A549 (cell line): ENCODE results near the gene YIPF3. TPM values are rescaled to one million over a fixed set of nuclear protein-coding genes. Genes with fewer than 3 reads are reported as not detected.

Source experiments
- ATAC-seq, 2 experiments: fragments of 200-7000 bp in 1 of 2; fragments of >200 bp in 1 of 2; cut with Nextera tagmentation in 1 of 2; cut with Tn5 transposase in 1 of 2; 3 replicates each; pipeline versions ENCODE4 v1.8.0 to v1.9.1; 2018 to 2020; ENCODE audit warnings: mild to moderate bottlenecking in 1 of 2, moderate library complexity in 1 of 2
- CTCF ChIA-PET: fragments of 300-600 bp; sonication (Branson Sonifier 250); formaldehyde crosslinking; extraction: SDS; loops from one replicate; lab custom pipeline; 2021; ENCODE audit warnings: antibody characterized with exemption, inconsistent platforms; lab: Yijun Ruan, JAX
- POLR2A ChIA-PET: fragments of 350-600 bp; formaldehyde crosslinking; extraction: SDS; loops from one replicate; lab custom pipeline; 2021; ENCODE audit warnings: antibody characterized with exemption, inconsistent platforms; lab: Yijun Ruan, JAX
- DNase-seq, 2 experiments: peaks; one replicate each; pipeline versions ENCODE4 v3.0.0 to v3.0.0-alpha.2; 2011 to 2016; ENCODE audit warnings: low read depth in 1 of 2, low spot score in 1 of 2
- FAIRE-seq: peaks from 2 replicates; lab custom pipeline; 2011; peaks lifted over from hg19 to GRCh38; lab: Jason Lieb, UNC
- H3K27ac ChIP-seq, 2 experiments: fragments of >200 bp; sonication (Bioruptor Twin); formaldehyde crosslinking; 3 replicates each; pipeline ENCODE4 v1.5.1; 2016 to 2017
- H3K4me1 ChIP-seq: fragments of >200 bp; sonication (Bioruptor Twin); formaldehyde crosslinking; 3 replicates; pipeline ENCODE4 v1.6.1; 2016
- H3K4me2 ChIP-seq: fragments of >200 bp; sonication (Bioruptor Twin); formaldehyde crosslinking; 3 replicates; pipeline ENCODE4 v1.6.1; 2016
- H3K4me3 ChIP-seq: fragments of >200 bp; sonication (Bioruptor Twin); formaldehyde crosslinking; 3 replicates; pipeline ENCODE4 v1.5.1; 2016
- H3K9me3 ChIP-seq: fragments of >200 bp; sonication (Bioruptor Twin); formaldehyde crosslinking; 3 replicates; pipeline ENCODE4 v1.6.1; 2016
- FOXS1 ChIP-seq: fragments of 250-450 bp; sonication (Bioruptor Pico); IDR thresholded peaks from 2 replicates; pipeline ENCODE4 v1.5.0; 2020; ENCODE audit warnings: mild to moderate bottlenecking, moderate library complexity
- HDAC2 ChIP-seq: fragments of 200-600 bp; sonication (generic); IDR thresholded peaks from 2 replicates; pipeline ENCODE4 v1.6.1; 2016
- HEYL ChIP-seq: fragments of 250-450 bp; sonication (Bioruptor Pico); IDR thresholded peaks from 2 replicates; pipeline ENCODE4 v1.8.0; 2021; ENCODE audit warnings: mild to moderate bottlenecking, moderate library complexity
- KDM5A ChIP-seq: fragments of 200-600 bp; sonication (generic); IDR thresholded peaks from 2 replicates; pipeline ENCODE4 v1.6.1; 2016; ENCODE audit warnings: antibody characterized with exemption, mild to moderate bottlenecking
- MYC ChIP-seq: IDR thresholded peaks from 2 replicates; pipeline ENCODE4 v1.6.1; 2012; ENCODE audit warnings: mild to moderate bottlenecking, inconsistent platforms, low read length, improper control_type of control experiment, borderline replicate concordance
- NFE2L2 ChIP-seq: fragments of 150-350 bp; conservative IDR thresholded peaks from 2 replicates; pipeline ENCODE4 v1.6.1; 2014; ENCODE audit warnings: low read length
- POLR2AphosphoS2 ChIP-seq: conservative IDR thresholded peaks from 2 replicates; pipeline ENCODE4 v1.6.1; 2012; ENCODE audit warnings: low read length, improper control_type of control experiment, inconsistent platforms
- WGBS: methylation state at CpG from one replicate; pipeline ENCODE4 v1.1.6; 2017; ENCODE audit errors: missing lambda C conversion rate; 5-methylcytosine and 5-hydroxymethylcytosine counted together
- polyA plus RNA-seq, 4 experiments: library from polyadenylated mRNA; depleted of rRNA in 3 of 4; stranded (reverse); fragments of >200 nt; fragmentation: RNase III in 1 of 4; extraction: RNeasy Plus Mini Kit Qiagen cat#74134 plus additional on column Dnase treatment in 1 of 4; gene quantifications; 2 replicates in 3 of 4; 3 replicates in 1 of 4; pipeline ENCODE4 v1.2.3, GENCODE V29; 2011 to 2017
- TF ChIP-seq, protein P1 (sequence below): fragments of >200 bp; sonication (Bioruptor Twin); formaldehyde crosslinking; IDR thresholded peaks from 3 replicates; pipeline ENCODE4 v1.6.1; 2016
- TF ChIP-seq, protein P2 (sequence below): IDR thresholded peaks from 2 replicates; pipeline ENCODE4 v1.6.1; 2012
- TF ChIP-seq, protein P3 (sequence below): fragments of >200 bp; sonication (Bioruptor Twin); formaldehyde crosslinking; IDR thresholded peaks from 3 replicates; pipeline ENCODE4 v1.5.1; 2016
- TF ChIP-seq, protein P4 (sequence below): fragments of 150-350 bp; IDR thresholded peaks from 2 replicates; pipeline ENCODE4 v1.6.1; 2014; ENCODE audit warnings: low read depth, mild to moderate bottlenecking, low read length
- TF ChIP-seq, protein P5 (sequence below): fragments of 200-600 bp; sonication (generic); IDR thresholded peaks from 2 replicates; pipeline ENCODE4 v1.6.1; 2016; ENCODE audit warnings: antibody characterized with exemption, mild to moderate bottlenecking, moderate library complexity

Gene YIPF3
- polyA plus RNA-seq, 2 of the 4 experiments (the other 2 are of a cell fraction): 63.4 to 108 TPM

DNA sequence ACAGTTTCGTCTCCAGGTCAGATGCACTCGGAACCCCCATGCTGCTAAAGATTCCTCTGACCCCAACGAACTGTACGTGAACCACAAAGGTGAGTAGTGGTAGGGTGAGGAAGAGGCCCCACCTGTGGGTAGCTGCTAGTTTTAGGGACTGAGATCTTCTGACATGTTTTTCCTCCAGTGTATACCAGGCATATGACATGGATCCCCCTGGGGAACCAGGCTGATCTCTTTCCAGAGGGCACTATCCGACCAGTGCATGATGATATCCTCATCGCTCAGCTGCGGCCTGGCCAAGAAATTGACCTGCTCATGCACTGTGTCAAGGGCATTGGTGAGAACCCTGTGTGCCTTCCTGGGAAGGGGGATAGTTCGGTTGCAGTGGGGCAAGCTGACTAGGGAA lies 3.4 kb upstream of the YIPF3 start:
- Histone ChIP-seq H3K4me2 (no peak overlapping the region), H3K9me3 (no peaks in the 10 kb centered on the region), H3K4me1 (peaks cover 18% of the 10 kb centered on the region), H3K4me3 (no peak overlapping the region), H3K27ac (no peak overlapping the region)
- FAIRE-seq (no peak), ATAC-seq (no peak), DNase-seq (no peak)
- 86% methylated on average over 8 of the region's 8 CpGs for WGBS
- CTCF ChIA-PET: interaction anchor here (0.7 to 0.8 kb wide), 2 partner anchors 13 to 348 kb away, joined by 3 read pairs; no protein-coding TSS in a partner anchor
- POLR2A ChIA-PET: interaction anchor here (0.6 kb wide), 1 partner anchor 109 kb away, joined by 5 read pairs; the partner anchor contains the start of gene GTPBP2
- TF ChIP-seq, protein P1, sequence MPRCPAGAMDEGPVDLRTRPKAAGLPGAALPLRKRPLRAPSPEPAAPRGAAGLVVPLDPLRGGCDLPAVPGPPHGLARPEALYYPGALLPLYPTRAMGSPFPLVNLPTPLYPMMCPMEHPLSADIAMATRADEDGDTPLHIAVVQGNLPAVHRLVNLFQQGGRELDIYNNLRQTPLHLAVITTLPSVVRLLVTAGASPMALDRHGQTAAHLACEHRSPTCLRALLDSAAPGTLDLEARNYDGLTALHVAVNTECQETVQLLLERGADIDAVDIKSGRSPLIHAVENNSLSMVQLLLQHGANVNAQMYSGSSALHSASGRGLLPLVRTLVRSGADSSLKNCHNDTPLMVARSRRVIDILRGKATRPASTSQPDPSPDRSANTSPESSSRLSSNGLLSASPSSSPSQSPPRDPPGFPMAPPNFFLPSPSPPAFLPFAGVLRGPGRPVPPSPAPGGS: no peak
- no peak for TF ChIP-seq FOXS1 (CRISPR knock-in tag)
- TF ChIP-seq, protein P2, sequence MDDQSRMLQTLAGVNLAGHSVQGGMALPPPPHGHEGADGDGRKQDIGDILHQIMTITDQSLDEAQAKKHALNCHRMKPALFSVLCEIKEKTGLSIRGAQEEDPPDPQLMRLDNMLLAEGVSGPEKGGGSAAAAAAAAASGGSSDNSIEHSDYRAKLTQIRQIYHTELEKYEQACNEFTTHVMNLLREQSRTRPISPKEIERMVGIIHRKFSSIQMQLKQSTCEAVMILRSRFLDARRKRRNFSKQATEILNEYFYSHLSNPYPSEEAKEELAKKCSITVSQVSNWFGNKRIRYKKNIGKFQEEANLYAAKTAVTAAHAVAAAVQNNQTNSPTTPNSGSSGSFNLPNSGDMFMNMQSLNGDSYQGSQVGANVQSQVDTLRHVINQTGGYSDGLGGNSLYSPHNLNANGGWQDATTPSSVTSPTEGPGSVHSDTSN: no peak
- no peak for TF ChIP-seq MYC
- TF ChIP-seq POLR2AphosphoS2: no peak
- no peak for TF ChIP-seq NFE2L2

DNA sequence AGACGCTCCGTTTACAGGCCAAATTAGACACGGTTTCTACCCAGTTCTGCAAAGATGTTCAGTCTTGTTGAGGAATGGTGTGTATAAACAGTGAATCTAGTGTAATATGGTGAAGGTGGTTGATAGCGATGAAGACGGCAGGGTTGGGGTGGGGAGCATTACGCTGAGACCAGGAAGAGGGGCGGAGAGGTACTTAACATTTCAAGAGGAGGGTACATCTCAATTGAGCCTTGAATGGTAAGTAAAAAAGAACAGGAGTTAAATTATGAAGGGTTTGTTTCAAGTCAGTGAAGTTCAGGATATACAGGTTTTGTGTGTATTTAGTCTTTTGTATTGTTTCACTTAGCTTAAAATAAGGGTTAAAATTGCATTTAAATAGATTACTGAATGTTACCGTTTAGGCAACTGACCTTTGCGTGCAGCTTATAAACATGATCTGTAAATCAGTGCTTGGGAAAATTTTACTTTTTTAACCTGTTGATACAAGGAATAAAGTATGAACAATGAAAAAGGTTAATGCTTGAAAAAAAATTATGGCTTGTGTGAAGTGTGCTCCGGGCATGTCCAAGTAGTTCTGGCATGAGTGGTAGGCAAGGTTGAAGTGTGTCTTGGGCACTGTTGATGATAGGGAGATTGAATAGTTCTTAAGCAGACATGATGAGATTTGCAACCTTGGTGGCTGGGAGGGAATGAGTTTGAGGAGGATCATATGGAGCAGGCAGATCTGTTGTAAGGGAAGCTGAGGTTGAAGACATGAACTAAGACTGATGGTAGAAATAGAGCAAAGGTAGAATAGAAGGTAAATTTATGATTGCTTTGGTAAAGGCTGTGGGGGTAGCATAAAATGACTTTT lies 1.0 kb upstream of the YIPF3 start:
- Histone ChIP-seq H3K4me1 (peaks cover 19% of the 10 kb centered on the region), H3K27ac (peak overlapping the region; percentile 86 to 97), H3K4me2 (peak overlapping the region; percentile 98), H3K4me3 (peak overlapping the region; percentile 93), H3K9me3 (no peaks in the 10 kb centered on the region)
- DNase-seq: no peak
- no peak for FAIRE-seq
- CTCF ChIA-PET: interaction anchor here (0.8 to 2.2 kb wide), 2 partner anchors 11 to 62 kb away, joined by 3 to 12 read pairs; partner anchors contain the start of gene DLK2
- ATAC-seq: peak in 1 of 2 experiments; percentile 7; a peak in 3 of 6 replicates
- TF ChIP-seq, protein P3, sequence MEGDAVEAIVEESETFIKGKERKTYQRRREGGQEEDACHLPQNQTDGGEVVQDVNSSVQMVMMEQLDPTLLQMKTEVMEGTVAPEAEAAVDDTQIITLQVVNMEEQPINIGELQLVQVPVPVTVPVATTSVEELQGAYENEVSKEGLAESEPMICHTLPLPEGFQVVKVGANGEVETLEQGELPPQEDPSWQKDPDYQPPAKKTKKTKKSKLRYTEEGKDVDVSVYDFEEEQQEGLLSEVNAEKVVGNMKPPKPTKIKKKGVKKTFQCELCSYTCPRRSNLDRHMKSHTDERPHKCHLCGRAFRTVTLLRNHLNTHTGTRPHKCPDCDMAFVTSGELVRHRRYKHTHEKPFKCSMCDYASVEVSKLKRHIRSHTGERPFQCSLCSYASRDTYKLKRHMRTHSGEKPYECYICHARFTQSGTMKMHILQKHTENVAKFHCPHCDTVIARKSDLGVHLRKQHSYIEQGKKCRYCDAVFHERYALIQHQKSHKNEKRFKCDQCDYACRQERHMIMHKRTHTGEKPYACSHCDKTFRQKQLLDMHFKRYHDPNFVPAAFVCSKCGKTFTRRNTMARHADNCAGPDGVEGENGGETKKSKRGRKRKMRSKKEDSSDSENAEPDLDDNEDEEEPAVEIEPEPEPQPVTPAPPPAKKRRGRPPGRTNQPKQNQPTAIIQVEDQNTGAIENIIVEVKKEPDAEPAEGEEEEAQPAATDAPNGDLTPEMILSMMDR: no peak
- TF ChIP-seq KDM5A: no peak
- TF ChIP-seq HDAC2: no peak
- TF ChIP-seq, protein P4, sequence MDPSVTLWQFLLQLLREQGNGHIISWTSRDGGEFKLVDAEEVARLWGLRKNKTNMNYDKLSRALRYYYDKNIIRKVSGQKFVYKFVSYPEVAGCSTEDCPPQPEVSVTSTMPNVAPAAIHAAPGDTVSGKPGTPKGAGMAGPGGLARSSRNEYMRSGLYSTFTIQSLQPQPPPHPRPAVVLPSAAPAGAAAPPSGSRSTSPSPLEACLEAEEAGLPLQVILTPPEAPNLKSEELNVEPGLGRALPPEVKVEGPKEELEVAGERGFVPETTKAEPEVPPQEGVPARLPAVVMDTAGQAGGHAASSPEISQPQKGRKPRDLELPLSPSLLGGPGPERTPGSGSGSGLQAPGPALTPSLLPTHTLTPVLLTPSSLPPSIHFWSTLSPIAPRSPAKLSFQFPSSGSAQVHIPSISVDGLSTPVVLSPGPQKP: no peak
- TF ChIP-seq, protein P5, sequence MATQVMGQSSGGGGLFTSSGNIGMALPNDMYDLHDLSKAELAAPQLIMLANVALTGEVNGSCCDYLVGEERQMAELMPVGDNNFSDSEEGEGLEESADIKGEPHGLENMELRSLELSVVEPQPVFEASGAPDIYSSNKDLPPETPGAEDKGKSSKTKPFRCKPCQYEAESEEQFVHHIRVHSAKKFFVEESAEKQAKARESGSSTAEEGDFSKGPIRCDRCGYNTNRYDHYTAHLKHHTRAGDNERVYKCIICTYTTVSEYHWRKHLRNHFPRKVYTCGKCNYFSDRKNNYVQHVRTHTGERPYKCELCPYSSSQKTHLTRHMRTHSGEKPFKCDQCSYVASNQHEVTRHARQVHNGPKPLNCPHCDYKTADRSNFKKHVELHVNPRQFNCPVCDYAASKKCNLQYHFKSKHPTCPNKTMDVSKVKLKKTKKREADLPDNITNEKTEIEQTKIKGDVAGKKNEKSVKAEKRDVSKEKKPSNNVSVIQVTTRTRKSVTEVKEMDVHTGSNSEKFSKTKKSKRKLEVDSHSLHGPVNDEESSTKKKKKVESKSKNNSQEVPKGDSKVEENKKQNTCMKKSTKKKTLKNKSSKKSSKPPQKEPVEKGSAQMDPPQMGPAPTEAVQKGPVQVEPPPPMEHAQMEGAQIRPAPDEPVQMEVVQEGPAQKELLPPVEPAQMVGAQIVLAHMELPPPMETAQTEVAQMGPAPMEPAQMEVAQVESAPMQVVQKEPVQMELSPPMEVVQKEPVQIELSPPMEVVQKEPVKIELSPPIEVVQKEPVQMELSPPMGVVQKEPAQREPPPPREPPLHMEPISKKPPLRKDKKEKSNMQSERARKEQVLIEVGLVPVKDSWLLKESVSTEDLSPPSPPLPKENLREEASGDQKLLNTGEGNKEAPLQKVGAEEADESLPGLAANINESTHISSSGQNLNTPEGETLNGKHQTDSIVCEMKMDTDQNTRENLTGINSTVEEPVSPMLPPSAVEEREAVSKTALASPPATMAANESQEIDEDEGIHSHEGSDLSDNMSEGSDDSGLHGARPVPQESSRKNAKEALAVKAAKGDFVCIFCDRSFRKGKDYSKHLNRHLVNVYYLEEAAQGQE: no peak
- TF ChIP-seq HEYL: no peak
- TF ChIP-seq FOXS1 (CRISPR knock-in tag): no peak
- WGBS: 2% methylated on average over 10 of the region's 10 CpGs
- POLR2A ChIA-PET: interaction anchor here (1.2 kb wide), 1 partner anchor 8 kb away, joined by 5 read pairs; no protein-coding TSS in a partner anchor
